SK-N-SH treated with all-trans-retinoic acid at 6 μM for 48 hours (cell line): ENCODE measurements around the gene CREBRF.

Source experiments
- ARNTL ChIP-seq: fragments of 450-650 bp; formaldehyde crosslinking; IDR thresholded peaks from 2 replicates; pipeline ENCODE4 v1.5.0; 2020; ENCODE audit warnings: low read depth, mild to moderate bottlenecking, moderate library complexity, borderline replicate concordance
- BACH2 ChIP-seq: fragments of 250-450 bp; sonication (Bioruptor Pico); IDR thresholded peaks from 2 replicates; pipeline ENCODE4 v1.9.0; 2021; ENCODE audit warnings: mild to moderate bottlenecking, borderline replicate concordance
- CSDC2 ChIP-seq: fragments of 250-450 bp; sonication (Bioruptor Pico); IDR thresholded peaks from 2 replicates; pipeline ENCODE4 v1.5.0; 2020; ENCODE audit warnings: mild to moderate bottlenecking, moderate library complexity
- CSRNP3 ChIP-seq: fragments of 250-450 bp; sonication (Bioruptor Pico); IDR thresholded peaks from 2 replicates; pipeline ENCODE4 v1.5.1; 2021; ENCODE audit warnings: mild to moderate bottlenecking, moderate library complexity
- GLIS3 ChIP-seq: fragments of 250-450 bp; sonication (Bioruptor Pico); IDR thresholded peaks from 2 replicates; pipeline ENCODE4 v1.5.0; 2020; ENCODE audit warnings: mild to moderate bottlenecking, moderate library complexity
- PATZ1 ChIP-seq: fragments of 250-450 bp; sonication (Bioruptor Pico); IDR thresholded peaks from 2 replicates; pipeline ENCODE4 v1.8.0; 2020; ENCODE audit warnings: mild to moderate bottlenecking, moderate library complexity, borderline replicate concordance
- POU6F1 ChIP-seq: fragments of 250-450 bp; sonication (Bioruptor Pico); IDR thresholded peaks from 2 replicates; pipeline ENCODE4 v1.8.0; 2021; ENCODE audit warnings: low read depth, mild to moderate bottlenecking, moderate library complexity, borderline replicate concordance
- RARB ChIP-seq: fragments of 250-450 bp; sonication (Bioruptor Pico); IDR thresholded peaks from 2 replicates; pipeline ENCODE4 v1.8.0; 2021; ENCODE audit warnings: mild to moderate bottlenecking, moderate library complexity
- TCF4 ChIP-seq: fragments of 250-450 bp; sonication (Bioruptor Pico); IDR thresholded peaks from 2 replicates; pipeline ENCODE4 v1.8.0; 2021; ENCODE audit warnings: mild to moderate bottlenecking, moderate library complexity, borderline replicate concordance
- TOX ChIP-seq: fragments of 250-450 bp; sonication (Bioruptor Pico); IDR thresholded peaks from 2 replicates; pipeline ENCODE4 v1.8.0; 2021; ENCODE audit warnings: mild to moderate bottlenecking, moderate library complexity, borderline replicate concordance
- ZFP3 ChIP-seq: fragments of 250-450 bp; sonication (Bioruptor Pico); IDR thresholded peaks from 2 replicates; pipeline ENCODE4 v1.5.0; 2020; ENCODE audit warnings: mild to moderate bottlenecking, moderate library complexity
- ZNF70 ChIP-seq: fragments of 450-650 bp; formaldehyde crosslinking; IDR thresholded peaks from 2 replicates; pipeline ENCODE4 v1.5.0; 2020; ENCODE audit warnings: mild to moderate bottlenecking, moderate library complexity
- ZNF8 ChIP-seq: fragments of 450-650 bp; formaldehyde crosslinking; IDR thresholded peaks from 2 replicates; pipeline ENCODE4 v1.5.0; 2020; ENCODE audit warnings: mild to moderate bottlenecking, moderate library complexity

- TF ChIP-seq ARNTL (no peak), ZNF70 (CRISPR knock-in tag) (no peak), ZFP3 (CRISPR knock-in tag) (no peak), TOX (CRISPR knock-in tag) (no peak), PATZ1 (CRISPR knock-in tag) (no peak), CSRNP3 (no peak), ZNF8 (CRISPR knock-in tag) (no peak), TCF4 (CRISPR knock-in tag) (no peak), POU6F1 (no peak), GLIS3 (CRISPR knock-in tag) (no peak), RARB (CRISPR knock-in tag) (no peak), CSDC2 (CRISPR knock-in tag) (no peak), BACH2 (CRISPR knock-in tag) (no peak)
These were observed 52.8 kb downstream of the CREBRF start for GRCh38 chr5:173108914-173109313.
